Keratinocyte (primary cell): ENCODE results near the gene PUDP. TPM values are rescaled to one million over a fixed set of nuclear protein-coding genes. Genes with fewer than 3 reads are reported as not detected.

Source experiments
- DNase-seq: peaks from one replicate; pipeline ENCODE4 v3.0.0-alpha.2; 2011; ENCODE audit warnings: low read depth, missing footprints, low spot score
- FAIRE-seq: peaks from 2 replicates; lab custom pipeline; 2011; peaks lifted over from hg19 to GRCh38; lab: Jason Lieb, UNC
- H2AFZ ChIP-seq: 2 replicates; pipeline ENCODE4 v1.6.0; 2012; ENCODE audit warnings: low read length, control low read depth, inconsistent platforms; ENCODE audit not compliant: control insufficient read depth
- H3K27ac ChIP-seq: 2 replicates; pipeline ENCODE4 v1.5.1; 2011; ENCODE audit warnings: low read length; ENCODE audit not compliant: control insufficient read depth, insufficient read depth
- H3K27me3 ChIP-seq: 3 replicates; pipeline ENCODE4 v1.6.0; 2011; ENCODE audit warnings: low read length; ENCODE audit not compliant: control insufficient read depth, insufficient read depth; ENCODE audit errors: extremely low read depth
- H3K36me3 ChIP-seq, 2 experiments: 2 replicates in 1 of 2; 3 replicates in 1 of 2; pipeline ENCODE4 v1.5.1; 2011; ENCODE audit warnings: low read length in 2 of 2, mild to moderate bottlenecking in 1 of 2; ENCODE audit not compliant: control insufficient read depth in 2 of 2, insufficient read depth in 2 of 2; ENCODE audit errors: extremely low read depth in 1 of 2
- H3K4me1 ChIP-seq: 3 replicates; pipeline ENCODE4 v1.5.1; 2011; ENCODE audit warnings: low read length; ENCODE audit not compliant: control insufficient read depth, insufficient read depth; ENCODE audit errors: extremely low read depth
- H3K4me2 ChIP-seq: 3 replicates; pipeline ENCODE4 v1.6.0; 2011; ENCODE audit warnings: low read depth, low read length; ENCODE audit not compliant: control insufficient read depth, insufficient read depth; ENCODE audit errors: extremely low read depth
- H3K4me3 ChIP-seq, 3 experiments: fragments of 200-600 bp in 1 of 3; sonication (generic) in 1 of 3; 2 replicates in 2 of 3; 3 replicates in 1 of 3; pipeline ENCODE4 v1.5.1; 2011 to 2016; ENCODE audit warnings: low read length in 3 of 3, mild to moderate bottlenecking in 3 of 3, control low read depth in 2 of 3, inconsistent platforms in 1 of 3, low read depth in 1 of 3, mixed read lengths in 1 of 3, mixed run types in 1 of 3, moderate library complexity in 1 of 3; ENCODE audit not compliant: control insufficient read depth in 2 of 3, insufficient read depth in 2 of 3; ENCODE audit errors: extremely low read depth in 1 of 3
- H3K79me2 ChIP-seq: 2 replicates; pipeline ENCODE4 v1.6.0; 2012; ENCODE audit warnings: low read length; ENCODE audit not compliant: control insufficient read depth, insufficient read depth
- H3K9ac ChIP-seq: 3 replicates; pipeline ENCODE4 v1.6.0; 2011; ENCODE audit warnings: low read length; ENCODE audit not compliant: control insufficient read depth, insufficient read depth; ENCODE audit errors: extremely low read depth
- H3K9me1 ChIP-seq: 3 replicates; pipeline ENCODE4 v1.6.0; 2011; ENCODE audit warnings: low read length; ENCODE audit not compliant: control insufficient read depth, insufficient read depth; ENCODE audit errors: extremely low read depth
- H3K9me3 ChIP-seq: 2 replicates; pipeline ENCODE4 v1.5.1; 2012; ENCODE audit warnings: low read depth, low read length; ENCODE audit not compliant: control insufficient read depth
- H4K20me1 ChIP-seq: 3 replicates; pipeline ENCODE4 v1.6.0; 2011; ENCODE audit warnings: low read length; ENCODE audit not compliant: control insufficient read depth, insufficient read depth; ENCODE audit errors: extremely low read depth
- EZH2 ChIP-seq: IDR thresholded peaks from one replicate; pipeline ENCODE4 v1.6.1; 2012; ENCODE audit warnings: inconsistent platforms, mild to moderate bottlenecking, low read length, moderate library complexity
- dilution Hi-C: fragments of 300-500 bp; cut with MboI; formaldehyde crosslinking; loops from one replicate; pipeline ENCODE4 v1.7.0; 2020; ENCODE audit warnings: low sequenced_read_pairs; ENCODE audit not compliant: extremely low pct_ligation_motif_present
- polyA plus RNA-seq, 5 experiments: library from polyadenylated mRNA; depleted of rRNA in 3 of 5; stranded (reverse) in 3 of 5; stranded (forward) in 1 of 5; unstranded in 1 of 5; fragments of >200 nt; gene quantifications; 1 replicate in 1 of 5; 2 replicates in 3 of 5; 3 replicates in 1 of 5; pipeline versions ENCODE4 v1.2.1 to v1.2.3, GENCODE V29; 2011 to 2012; ENCODE audit warnings: missing spikeins in 2 of 5, low read depth in 1 of 5, low replicate concordance in 1 of 5
- TF ChIP-seq, protein P1 (sequence below), 3 experiments: IDR thresholded peaks in 1 of 3; conservative IDR thresholded peaks in 1 of 3; optimal IDR thresholded peaks in 1 of 3; 2 replicates in 2 of 3; 3 replicates in 1 of 3; pipeline versions ENCODE3 to v1.5.1; 2011; ENCODE audit warnings: low read length in 3 of 3, mild to moderate bottlenecking in 3 of 3, moderate library complexity in 2 of 3, control low read depth in 1 of 3, inconsistent platforms in 1 of 3; ENCODE audit not compliant: insufficient read depth in 2 of 3; ENCODE audit errors: extremely low read depth in 1 of 3

PUDP gene
- polyA plus RNA-seq, 1 donor (not counting 4 experiments of a cell fraction or from before 2014, with no cell fraction given): 48.0 TPM

- FAIRE-seq (no peak), DNase-seq (no peak)
- Histone ChIP-seq H3K27ac (no peak overlapping the region), H3K36me3 (peaks cover 5 to 8% of the 10 kb centered on the region in 2 experiments), H3K9ac (no peak overlapping the region), H3K9me1 (no peaks in the 10 kb centered on the region), H4K20me1 (no peaks in the 10 kb centered on the region), H3K4me2 (no peak overlapping the region), H3K4me3 (no peak overlapping the region), H3K9me3 (no peaks in the 10 kb centered on the region), H2AFZ (no peak overlapping the region), H3K4me1 (peaks cover 4% of the 10 kb centered on the region), H3K79me2 (peaks cover 3% of the 10 kb centered on the region), H3K27me3 (no peaks in the 10 kb centered on the region)
- TF ChIP-seq, protein P1, sequence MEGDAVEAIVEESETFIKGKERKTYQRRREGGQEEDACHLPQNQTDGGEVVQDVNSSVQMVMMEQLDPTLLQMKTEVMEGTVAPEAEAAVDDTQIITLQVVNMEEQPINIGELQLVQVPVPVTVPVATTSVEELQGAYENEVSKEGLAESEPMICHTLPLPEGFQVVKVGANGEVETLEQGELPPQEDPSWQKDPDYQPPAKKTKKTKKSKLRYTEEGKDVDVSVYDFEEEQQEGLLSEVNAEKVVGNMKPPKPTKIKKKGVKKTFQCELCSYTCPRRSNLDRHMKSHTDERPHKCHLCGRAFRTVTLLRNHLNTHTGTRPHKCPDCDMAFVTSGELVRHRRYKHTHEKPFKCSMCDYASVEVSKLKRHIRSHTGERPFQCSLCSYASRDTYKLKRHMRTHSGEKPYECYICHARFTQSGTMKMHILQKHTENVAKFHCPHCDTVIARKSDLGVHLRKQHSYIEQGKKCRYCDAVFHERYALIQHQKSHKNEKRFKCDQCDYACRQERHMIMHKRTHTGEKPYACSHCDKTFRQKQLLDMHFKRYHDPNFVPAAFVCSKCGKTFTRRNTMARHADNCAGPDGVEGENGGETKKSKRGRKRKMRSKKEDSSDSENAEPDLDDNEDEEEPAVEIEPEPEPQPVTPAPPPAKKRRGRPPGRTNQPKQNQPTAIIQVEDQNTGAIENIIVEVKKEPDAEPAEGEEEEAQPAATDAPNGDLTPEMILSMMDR (optimal IDR thresholded peaks at IDR 0.05 in 1 of 3, IDR thresholded peaks at IDR 0.05 in 1 of 3, conservative IDR thresholded peaks at IDR 0.05 in 1 of 3; ENCODE audit: extremely low read depth in 1 of 3, insufficient read depth in 2 of 3, low read length in 3 of 3): no peak
- TF ChIP-seq EZH2: no peak
- dilution Hi-C loops: no loop called here
Observed at GRCh38 chrX:7059859-7060258, 88.1 kb downstream of the PUDP start.

GRCh38 chrX:7059214-7059838 is 88.6 kb downstream of the PUDP start:
- Histone ChIP-seq H3K4me2 (no peak overlapping the region), H3K79me2 (peaks cover 3% of the 10 kb centered on the region), H3K36me3 (peaks cover 5 to 8% of the 10 kb centered on the region in 2 experiments), H3K9me1 (no peaks in the 10 kb centered on the region), H3K4me1 (peaks cover 4% of the 10 kb centered on the region), H3K27me3 (no peaks in the 10 kb centered on the region), H3K9ac (no peak overlapping the region), H3K27ac (no peak overlapping the region), H4K20me1 (no peaks in the 10 kb centered on the region), H3K4me3 (no peak overlapping the region), H2AFZ (no peak overlapping the region), H3K9me3 (no peaks in the 10 kb centered on the region)
- DNase-seq (no peak), FAIRE-seq (no peak)
- TF ChIP-seq, protein P1 (optimal IDR thresholded peaks at IDR 0.05 in 1 of 3, IDR thresholded peaks at IDR 0.05 in 1 of 3, conservative IDR thresholded peaks at IDR 0.05 in 1 of 3; ENCODE audit: extremely low read depth in 1 of 3, insufficient read depth in 2 of 3, low read length in 3 of 3): no peak
- no peak for TF ChIP-seq EZH2
- dilution Hi-C loops: no loop called here
